ELR (cell line): ENCODE results near the gene IQSEC1.
A peak's percentile ranks its signal among the peaks of the same experiment; 100 is the strongest.

ENCODE experiments used
- DNase-seq: peaks from one replicate; pipeline ENCODE4 v3.0.0-alpha.2; 2015; ENCODE audit warnings: low read depth

The IQSEC1 gene

GRCh38 chr3:12907296-12907695 lies 165.9 kb downstream of the IQSEC1 start:
- DNase-seq = no peak

- no peak for DNase-seq
These were observed 166.3 kb downstream of the IQSEC1 start for GRCh38 chr3:12906916-12907290.

- DNase-seq = no peak
These were observed 166.9 kb downstream of the IQSEC1 start for GRCh38 chr3:12906141-12906915.

- no peak for DNase-seq
These were observed 167.7 kb downstream of the IQSEC1 start for GRCh38 chr3:12905316-12906071.

- DNase-seq = no peak
These were observed 168.3 kb downstream of the IQSEC1 start for GRCh38 chr3:12904951-12905315.

GRCh38 chr3:12903881-12904280 lies 169.3 kb downstream of the IQSEC1 start:
- no peak for DNase-seq

GRCh38 chr3:12903000-12903800 lies 170.0 kb downstream of the IQSEC1 start:
- no peak for DNase-seq

GRCh38 chr3:12902181-12902999 lies 170.8 kb downstream of the IQSEC1 start:
- DNase-seq = no peak

GRCh38 chr3:12901623-12902045 lies 171.6 kb downstream of the IQSEC1 start:
- DNase-seq = no peak

- no peak for DNase-seq
These were observed 172.3 kb downstream of the IQSEC1 start for GRCh38 chr3:12900885-12901411.

GRCh38 chr3:12898965-12899755 lies 174.1 kb downstream of the IQSEC1 start:
- DNase-seq = no peak

- DNase-seq = no peak
These were observed 174.8 kb downstream of the IQSEC1 start for GRCh38 chr3:12898290-12898964.

- DNase-seq = peak; percentile 28
These were observed 175.6 kb downstream of the IQSEC1 start for GRCh38 chr3:12897381-12898289.

GRCh38 chr3:12896063-12896985 lies 176.9 kb downstream of the IQSEC1 start:
- DNase-seq = no peak

GRCh38 chr3:12895391-12896062 lies 177.7 kb downstream of the IQSEC1 start:
- DNase-seq = no peak

GRCh38 chr3:12894629-12895028 lies 178.6 kb downstream of the IQSEC1 start:
- no peak for DNase-seq

- DNase-seq = no peak
These were observed 179.4 kb downstream of the IQSEC1 start for GRCh38 chr3:12893852-12894251.
